GM19193 (cell line): ENCODE results near the gene FNDC7.
A peak's percentile ranks its signal among the peaks of the same experiment; 100 is the strongest.

Experiments used
- POLR2A ChIP-seq: IDR thresholded peaks from 4 replicates; pipeline ENCODE4 v1.6.1; 2011; ENCODE audit not compliant: insufficient read depth, insufficient read length; ENCODE audit errors: extremely low read depth

Gene FNDC7

GRCh38 chr1:108712606-108713150, at the start of gene FNDC7:
Gene FNDC7, plus strand, starts transcription at chr1:108712908. Its CDS starts 26 bp downstream, at chr1:108712934.
- no peak for TF ChIP-seq POLR2A

- TF ChIP-seq POLR2A, result no peak
Measured at GRCh38 chr1:108663074-108663473, 49.6 kb upstream of the FNDC7 start.

- no peak for TF ChIP-seq POLR2A
Measured at GRCh38 chr1:108664481-108664880, 48.2 kb upstream of the FNDC7 start.

GRCh38 chr1:108665067-108665466, 47.6 kb upstream of the FNDC7 start:
- TF ChIP-seq POLR2A, result no peak

- TF ChIP-seq POLR2A, result no peak
Measured at GRCh38 chr1:108665771-108666170, 46.9 kb upstream of the FNDC7 start.

- no peak for TF ChIP-seq POLR2A
Measured at GRCh38 chr1:108668777-108669176, 43.9 kb upstream of the FNDC7 start.

- no peak for TF ChIP-seq POLR2A
Measured at GRCh38 chr1:108669679-108670078, 43.0 kb upstream of the FNDC7 start.

GRCh38 chr1:108670131-108670773, 42.5 kb upstream of the FNDC7 start:
- TF ChIP-seq POLR2A, result no peak

GRCh38 chr1:108671143-108671542, 41.6 kb upstream of the FNDC7 start:
- no peak for TF ChIP-seq POLR2A

GRCh38 chr1:108678706-108679105, 34.0 kb upstream of the FNDC7 start:
- no peak for TF ChIP-seq POLR2A

- no peak for TF ChIP-seq POLR2A
Measured at GRCh38 chr1:108679586-108680213, 33.0 kb upstream of the FNDC7 start.

- TF ChIP-seq POLR2A, result no peak
Measured at GRCh38 chr1:108685529-108685928, 27.2 kb upstream of the FNDC7 start.

- no peak for TF ChIP-seq POLR2A
Measured at GRCh38 chr1:108686614-108687313, 25.9 kb upstream of the FNDC7 start.

- TF ChIP-seq POLR2A, result no peak
Measured at GRCh38 chr1:108691128-108691941, 21.4 kb upstream of the FNDC7 start.

GRCh38 chr1:108691942-108692723, 20.6 kb upstream of the FNDC7 start, which contains the start of gene PRPF38B:
Gene PRPF38B, plus strand, starts transcription at chr1:108692310. Its CDS starts 282 bp downstream, at chr1:108692592.
- TF ChIP-seq POLR2A, result peak; percentile 98
